HepG2 (cell line): ENCODE results near the gene GTF2A1. TPM values are rescaled to one million over a fixed set of nuclear protein-coding genes. Genes with fewer than 3 reads are reported as not detected.

Experiments used
- ATF7-NPFF ChIP-seq: sonication (generic); formaldehyde crosslinking; IDR thresholded peaks from 2 replicates; pipeline ENCODE4 v1.8.1; 2023; ENCODE audit warnings: mild to moderate bottlenecking, low read depth, missing genetic modification reagents, moderate library complexity
- GABPA ChIP-seq, 2 experiments: IDR thresholded peaks; 2 replicates each; pipeline ENCODE4 v1.6.1; 2011 to 2016; ENCODE audit warnings: low read depth in 2 of 2, low read length in 1 of 2, missing biosample characterization in 1 of 2, missing genetic modification characterization in 1 of 2
- HIVEP1 ChIP-seq: sonication (generic); formaldehyde crosslinking; IDR thresholded peaks from 2 replicates; pipeline ENCODE4 v1.4.0; 2020; ENCODE audit warnings: mild to moderate bottlenecking, missing genetic modification reagents
- HMG20B ChIP-seq: conservative IDR thresholded peaks from 2 replicates; pipeline ENCODE4 v1.6.1; 2016; ENCODE audit warnings: missing genetic modification reagents, missing compliant biosample characterization
- HOXA9 ChIP-seq: sonication (generic); formaldehyde crosslinking; IDR thresholded peaks from 2 replicates; pipeline ENCODE4 v1.8.1; 2022; ENCODE audit warnings: missing genetic modification reagents, mild to moderate bottlenecking, moderate library complexity, borderline replicate concordance
- ISL2 ChIP-seq: sonication (generic); formaldehyde crosslinking; IDR thresholded peaks from 2 replicates; pipeline ENCODE4 v1.5.0; 2020; ENCODE audit warnings: missing genetic modification reagents
- NCOR1 ChIP-seq: fragments of 200-600 bp; sonication (generic); IDR thresholded peaks from 2 replicates; pipeline ENCODE4 v1.7.0; 2017; ENCODE audit warnings: antibody characterized with exemption, low read length, borderline replicate concordance
- NR2C2 ChIP-seq: sonication (generic); formaldehyde crosslinking; IDR thresholded peaks from 2 replicates; pipeline ENCODE4 v1.4.0; 2020; ENCODE audit warnings: missing genetic modification reagents, mild to moderate bottlenecking, moderate library complexity, borderline replicate concordance
- NR2F1 ChIP-seq, 2 experiments: fragments of 450-650 bp in 1 of 2; formaldehyde crosslinking in 1 of 2; IDR thresholded peaks; 2 replicates each; pipeline versions ENCODE4 v1.5.0 to v1.6.1; 2016 to 2020; ENCODE audit warnings: mild to moderate bottlenecking in 1 of 2, missing compliant biosample characterization in 1 of 2, missing genetic modification reagents in 1 of 2, moderate library complexity in 1 of 2
- PAF1 ChIP-seq: IDR thresholded peaks from 2 replicates; pipeline ENCODE4 v1.6.1; 2016; ENCODE audit warnings: missing genetic modification reagents, missing compliant biosample characterization
- RARG ChIP-seq: sonication (generic); formaldehyde crosslinking; IDR thresholded peaks from 2 replicates; pipeline ENCODE4 v1.4.0; 2020; ENCODE audit warnings: low read depth, mild to moderate bottlenecking, missing genetic modification reagents
- SP140L ChIP-seq: sonication (generic); formaldehyde crosslinking; IDR thresholded peaks from 2 replicates; pipeline ENCODE4 v1.4.0; 2020; ENCODE audit warnings: missing genetic modification reagents, borderline replicate concordance
- SRY ChIP-seq: sonication (generic); formaldehyde crosslinking; IDR thresholded peaks from 2 replicates; pipeline ENCODE4 v1.8.0; 2022; ENCODE audit warnings: mild to moderate bottlenecking, missing genetic modification reagents
- TAF1 ChIP-seq: sonication (generic); formaldehyde crosslinking; IDR thresholded peaks from 2 replicates; pipeline ENCODE4 v1.4.0; 2020; ENCODE audit warnings: missing genetic modification reagents
- ZFP62 ChIP-seq: sonication (generic); formaldehyde crosslinking; IDR thresholded peaks from 2 replicates; pipeline ENCODE4 v1.4.0; 2020; ENCODE audit warnings: missing genetic modification reagents
- ZFP82 ChIP-seq: sonication (generic); formaldehyde crosslinking; IDR thresholded peaks from 2 replicates; pipeline ENCODE4 v1.5.1; 2020; ENCODE audit warnings: mild to moderate bottlenecking, missing genetic modification reagents, borderline replicate concordance
- ZFYVE20 ChIP-seq: sonication (generic); formaldehyde crosslinking; IDR thresholded peaks from 2 replicates; pipeline ENCODE4 v1.8.0; 2023; ENCODE audit warnings: low read depth, mild to moderate bottlenecking, moderate library complexity, missing genetic modification reagents, borderline replicate concordance
- ZNF143 ChIP-seq: sonication (generic); formaldehyde crosslinking; IDR thresholded peaks from 2 replicates; pipeline ENCODE4 v1.4.0; 2020; ENCODE audit warnings: missing genetic modification reagents
- ZNF317 ChIP-seq: sonication (generic); formaldehyde crosslinking; IDR thresholded peaks from 2 replicates; pipeline ENCODE4 v1.5.0; 2020; ENCODE audit warnings: mild to moderate bottlenecking, missing genetic modification reagents
- ZNF335 ChIP-seq: sonication (generic); formaldehyde crosslinking; IDR thresholded peaks from 2 replicates; pipeline ENCODE4 v1.4.0; 2020; ENCODE audit warnings: missing genetic modification reagents
- ZNF550 ChIP-seq: sonication (generic); formaldehyde crosslinking; IDR thresholded peaks from 2 replicates; pipeline ENCODE4 v1.4.0; 2020; ENCODE audit warnings: mild to moderate bottlenecking, missing genetic modification reagents, borderline replicate concordance
- ZNF570 ChIP-seq: sonication (generic); formaldehyde crosslinking; IDR thresholded peaks from 2 replicates; pipeline ENCODE4 v1.4.0; 2020; ENCODE audit warnings: mild to moderate bottlenecking, missing genetic modification reagents, borderline replicate concordance
- polyA plus RNA-seq, 8 experiments: library from polyadenylated mRNA; depleted of rRNA in 3 of 8; stranded (reverse) in 7 of 8; unstranded in 1 of 8; fragments of >200 nt; fragmentation: Illumina TruSeq in 4 of 8; extraction: Trizol in 4 of 8; gene quantifications; 2 replicates each; pipeline versions ENCODE4 v1.2.1 to v1.2.3, GENCODE V29; 2011 to 2016; ENCODE audit warnings: low read depth in 4 of 8, missing spikeins in 1 of 8, mixed read lengths in 1 of 8; ENCODE audit not compliant: insufficient read depth in 1 of 8
- total RNA-seq, 5 experiments: library from RNA; depleted of rRNA; stranded (reverse); fragments of >200 nt; fragmentation: Illumina TruSeq; extraction: Trizol; gene quantifications; 2 replicates each; pipeline ENCODE4 v1.2.3, GENCODE V29; 2016; ENCODE audit warnings: low read depth in 1 of 5
- TF ChIP-seq, protein P1 (sequence below): IDR thresholded peaks from 2 replicates; pipeline ENCODE4 v1.6.1; 2016; ENCODE audit warnings: low read depth
- TF ChIP-seq, protein P2 (sequence below): sonication (generic); formaldehyde crosslinking; IDR thresholded peaks from 2 replicates; pipeline ENCODE4 v1.5.0; 2020; ENCODE audit warnings: missing genetic modification reagents
- TF ChIP-seq, protein P3 (sequence below): sonication (generic); formaldehyde crosslinking; IDR thresholded peaks from 2 replicates; pipeline ENCODE4 v1.4.0; 2020; ENCODE audit warnings: missing genetic modification reagents, borderline replicate concordance

The GTF2A1 gene
- total and polyA plus RNA-seq, 2 of the 13 experiments (the other 11 are each of a cell fraction or from before 2014, with no cell fraction given): 14.9 to 17.5 TPM

DNA sequence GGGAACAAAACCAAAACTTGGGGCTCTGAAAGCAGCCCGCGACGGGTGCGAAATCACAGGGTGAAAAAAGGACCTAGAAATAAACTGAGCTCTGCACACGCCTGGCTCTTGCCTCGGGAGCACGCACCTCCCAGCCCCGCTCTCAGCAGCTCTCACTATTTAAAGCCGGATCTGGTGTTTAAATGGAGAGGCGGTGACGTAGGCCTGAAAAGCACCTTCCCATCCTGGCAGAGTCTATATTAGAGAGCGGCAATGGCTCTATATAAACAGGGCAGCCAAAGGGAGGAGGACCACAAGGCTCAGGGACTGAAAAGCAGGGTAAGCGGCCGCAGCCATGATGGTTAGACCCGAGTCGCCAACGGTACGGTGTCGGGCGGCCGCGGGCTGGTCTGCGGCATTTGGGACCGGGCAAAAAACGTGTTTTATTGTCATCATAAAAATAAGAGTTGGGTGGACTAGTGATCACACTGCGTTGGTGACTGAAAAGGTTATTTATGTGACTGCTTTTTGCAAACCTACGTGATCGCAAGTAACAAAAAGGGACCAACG, 1.5 kb downstream of the GTF2A1 start (continued):
- TF ChIP-seq TAF1 (CRISPR knock-in tag) (peak; percentile 96), HMG20B (CRISPR knock-in tag) (no peak), ZNF143 (CRISPR knock-in tag) (peak; percentile 49; the same call in 1 of the 2 replicates), ATF7-NPFF (CRISPR knock-in tag) (peak; percentile 78; the same call in 1 of the 2 replicates), GABPA (IDR thresholded peaks at IDR 0.05; ENCODE audit: low read depth, low read length) (no peak), GABPA (CRISPR knock-in tag; IDR thresholded peaks at IDR 0.05; ENCODE audit: low read depth) (peak; percentile 39), NCOR1 (no peak), NR2F1 (CRISPR knock-in tag; IDR thresholded peaks at IDR 0.05) (no peak), ZNF335 (CRISPR knock-in tag) (0 out of 2 replicates have a peak, but pooled peaks have one; percentile 67), ISL2 (CRISPR knock-in tag) (0 out of 2 replicates have a peak, but pooled peaks have one; percentile 17), HOXA9 (CRISPR knock-in tag) (no peak), RARG (CRISPR knock-in tag) (0 out of 2 replicates have a peak, but pooled peaks have one; percentile 51), HIVEP1 (CRISPR knock-in tag) (peak; percentile 64), ZNF317 (no peak), ZNF570 (0 out of 2 replicates have a peak, but pooled peaks have one; percentile 70), ZFP62 (CRISPR knock-in tag) (no peak), PAF1 (CRISPR knock-in tag) (0 out of 2 replicates have a peak, but pooled peaks have one; percentile 38), SP140L (CRISPR knock-in tag) (peak; percentile 87; the same call in 1 of the 2 replicates), NR2C2 (CRISPR knock-in tag) (peak; percentile 18; the same call in 1 of the 2 replicates), SRY (CRISPR knock-in tag) (peak; percentile 83; the same call in 1 of the 2 replicates), ZFP82 (CRISPR knock-in tag) (peak; percentile 73; the same call in 1 of the 2 replicates), ZFYVE20 (CRISPR knock-in tag) (no peak), ZNF550 (CRISPR knock-in tag) (no peak)
- TF ChIP-seq, protein P1, sequence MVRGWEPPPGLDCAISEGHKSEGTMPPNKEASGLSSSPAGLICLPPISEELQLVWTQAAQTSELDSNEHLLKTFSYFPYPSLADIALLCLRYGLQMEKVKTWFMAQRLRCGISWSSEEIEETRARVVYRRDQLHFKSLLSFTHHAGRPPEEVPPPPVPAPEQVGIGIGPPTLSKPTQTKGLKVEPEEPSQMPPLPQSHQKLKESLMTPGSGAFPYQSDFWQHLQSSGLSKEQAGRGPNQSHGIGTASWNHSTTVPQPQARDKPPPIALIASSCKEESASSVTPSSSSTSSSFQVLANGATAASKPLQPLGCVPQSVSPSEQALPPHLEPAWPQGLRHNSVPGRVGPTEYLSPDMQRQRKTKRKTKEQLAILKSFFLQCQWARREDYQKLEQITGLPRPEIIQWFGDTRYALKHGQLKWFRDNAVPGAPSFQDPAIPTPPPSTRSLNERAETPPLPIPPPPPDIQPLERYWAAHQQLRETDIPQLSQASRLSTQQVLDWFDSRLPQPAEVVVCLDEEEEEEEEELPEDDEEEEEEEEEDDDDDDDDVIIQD (CRISPR knock-in tag): peak; percentile 87
- TF ChIP-seq, protein P2, sequence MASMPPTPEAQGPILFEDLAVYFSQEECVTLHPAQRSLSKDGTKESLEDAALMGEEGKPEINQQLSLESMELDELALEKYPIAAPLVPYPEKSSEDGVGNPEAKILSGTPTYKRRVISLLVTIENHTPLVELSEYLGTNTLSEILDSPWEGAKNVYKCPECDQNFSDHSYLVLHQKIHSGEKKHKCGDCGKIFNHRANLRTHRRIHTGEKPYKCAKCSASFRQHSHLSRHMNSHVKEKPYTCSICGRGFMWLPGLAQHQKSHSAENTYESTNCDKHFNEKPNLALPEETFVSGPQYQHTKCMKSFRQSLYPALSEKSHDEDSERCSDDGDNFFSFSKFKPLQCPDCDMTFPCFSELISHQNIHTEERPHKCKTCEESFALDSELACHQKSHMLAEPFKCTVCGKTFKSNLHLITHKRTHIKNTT (CRISPR knock-in tag): no peak
- TF ChIP-seq, protein P3, sequence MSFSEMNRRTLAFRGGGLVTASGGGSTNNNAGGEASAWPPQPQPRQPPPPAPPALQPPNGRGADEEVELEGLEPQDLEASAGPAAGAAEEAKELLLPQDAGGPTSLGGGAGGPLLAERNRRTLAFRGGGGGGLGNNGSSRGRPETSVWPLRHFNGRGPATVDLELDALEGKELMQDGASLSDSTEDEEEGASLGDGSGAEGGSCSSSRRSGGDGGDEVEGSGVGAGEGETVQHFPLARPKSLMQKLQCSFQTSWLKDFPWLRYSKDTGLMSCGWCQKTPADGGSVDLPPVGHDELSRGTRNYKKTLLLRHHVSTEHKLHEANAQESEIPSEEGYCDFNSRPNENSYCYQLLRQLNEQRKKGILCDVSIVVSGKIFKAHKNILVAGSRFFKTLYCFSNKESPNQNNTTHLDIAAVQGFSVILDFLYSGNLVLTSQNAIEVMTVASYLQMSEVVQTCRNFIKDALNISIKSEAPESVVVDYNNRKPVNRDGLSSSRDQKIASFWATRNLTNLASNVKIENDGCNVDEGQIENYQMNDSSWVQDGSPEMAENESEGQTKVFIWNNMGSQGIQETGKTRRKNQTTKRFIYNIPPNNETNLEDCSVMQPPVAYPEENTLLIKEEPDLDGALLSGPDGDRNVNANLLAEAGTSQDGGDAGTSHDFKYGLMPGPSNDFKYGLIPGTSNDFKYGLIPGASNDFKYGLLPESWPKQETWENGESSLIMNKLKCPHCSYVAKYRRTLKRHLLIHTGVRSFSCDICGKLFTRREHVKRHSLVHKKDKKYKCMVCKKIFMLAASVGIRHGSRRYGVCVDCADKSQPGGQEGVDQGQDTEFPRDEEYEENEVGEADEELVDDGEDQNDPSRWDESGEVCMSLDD (CRISPR knock-in tag): peak; percentile 12; the same call in 1 of the 2 replicates
